Gastroesophageal sphincter (tissue), 3 donors: ENCODE measurements around the gene RAB3B.

Experiments
- CTCF ChIP-seq, 4 experiments: fragments of 200-600 bp in 2 of 4; fragments of 450-650 bp in 2 of 4; sonication (generic) in 1 of 4; IDR thresholded peaks; one replicate each; pipeline ENCODE4 v1.5.1; 2017 to 2019; ENCODE audit warnings: antibody characterized with exemption in 4 of 4, mild to moderate bottlenecking in 2 of 4, moderate library complexity in 2 of 4
- POLR2A ChIP-seq, 2 donors: fragments of 450-650 bp; IDR thresholded peaks; one replicate each; pipeline ENCODE4 v1.6.1; 2017; ENCODE audit warnings: antibody characterized with exemption in 2 of 2, mild to moderate bottlenecking in 2 of 2, moderate library complexity in 1 of 2

GRCh38 chr1:51955797-51956527 lies 34.5 kb downstream of the RAB3B start:
- TF ChIP-seq POLR2A (IDR thresholded peaks at IDR 0.05) (no peak), CTCF (IDR thresholded peaks at IDR 0.05) (no peak)
